ENCODE measurements around the gene NEO1.

- TF ChIP-seq RARB (CRISPR knock-in tag; IDR thresholded peaks at IDR 0.05) (no peak), PPARA (CRISPR knock-in tag; IDR thresholded peaks at IDR 0.05; ENCODE audit: borderline replicate concordance) (no peak), ARNTL (CRISPR knock-in tag; IDR thresholded peaks at IDR 0.05; ENCODE audit: borderline replicate concordance, low read depth) (no peak), OSR1 (CRISPR knock-in tag; IDR thresholded peaks at IDR 0.05) (no peak), ZC3H10 (CRISPR knock-in tag; IDR thresholded peaks at IDR 0.05) (no peak), ZNF70 (CRISPR knock-in tag; IDR thresholded peaks at IDR 0.05) (no peak), ZNF565 (CRISPR knock-in tag; conservative IDR thresholded peaks at IDR 0.05; ENCODE audit: low read depth) (no peak), ZFP3 (CRISPR knock-in tag; IDR thresholded peaks at IDR 0.05) (no peak)
- TF ChIP-seq, protein P1, sequence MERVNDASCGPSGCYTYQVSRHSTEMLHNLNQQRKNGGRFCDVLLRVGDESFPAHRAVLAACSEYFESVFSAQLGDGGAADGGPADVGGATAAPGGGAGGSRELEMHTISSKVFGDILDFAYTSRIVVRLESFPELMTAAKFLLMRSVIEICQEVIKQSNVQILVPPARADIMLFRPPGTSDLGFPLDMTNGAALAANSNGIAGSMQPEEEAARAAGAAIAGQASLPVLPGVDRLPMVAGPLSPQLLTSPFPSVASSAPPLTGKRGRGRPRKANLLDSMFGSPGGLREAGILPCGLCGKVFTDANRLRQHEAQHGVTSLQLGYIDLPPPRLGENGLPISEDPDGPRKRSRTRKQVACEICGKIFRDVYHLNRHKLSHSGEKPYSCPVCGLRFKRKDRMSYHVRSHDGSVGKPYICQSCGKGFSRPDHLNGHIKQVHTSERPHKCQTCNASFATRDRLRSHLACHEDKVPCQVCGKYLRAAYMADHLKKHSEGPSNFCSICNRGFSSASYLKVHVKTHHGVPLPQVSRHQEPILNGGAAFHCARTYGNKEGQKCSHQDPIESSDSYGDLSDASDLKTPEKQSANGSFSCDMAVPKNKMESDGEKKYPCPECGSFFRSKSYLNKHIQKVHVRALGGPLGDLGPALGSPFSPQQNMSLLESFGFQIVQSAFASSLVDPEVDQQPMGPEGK (CRISPR knock-in tag; IDR thresholded peaks at IDR 0.05; ENCODE audit: borderline replicate concordance): no peak
- TF ChIP-seq, protein P2, sequence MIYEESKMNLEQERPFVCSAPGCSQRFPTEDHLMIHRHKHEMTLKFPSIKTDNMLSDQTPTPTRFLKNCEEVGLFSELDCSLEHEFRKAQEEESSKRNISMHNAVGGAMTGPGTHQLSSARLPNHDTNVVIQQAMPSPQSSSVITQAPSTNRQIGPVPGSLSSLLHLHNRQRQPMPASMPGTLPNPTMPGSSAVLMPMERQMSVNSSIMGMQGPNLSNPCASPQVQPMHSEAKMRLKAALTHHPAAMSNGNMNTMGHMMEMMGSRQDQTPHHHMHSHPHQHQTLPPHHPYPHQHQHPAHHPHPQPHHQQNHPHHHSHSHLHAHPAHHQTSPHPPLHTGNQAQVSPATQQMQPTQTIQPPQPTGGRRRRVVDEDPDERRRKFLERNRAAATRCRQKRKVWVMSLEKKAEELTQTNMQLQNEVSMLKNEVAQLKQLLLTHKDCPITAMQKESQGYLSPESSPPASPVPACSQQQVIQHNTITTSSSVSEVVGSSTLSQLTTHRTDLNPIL (CRISPR knock-in tag; IDR thresholded peaks at IDR 0.05; ENCODE audit: low read depth): no peak
Observed at GRCh38 chr15:73344056-73344455, 291.8 kb downstream of the NEO1 start.
